Measurements from ENCODE around the gene IGSF9. TPM values are rescaled to one million over a fixed set of nuclear protein-coding genes. Genes with fewer than 3 reads are reported as not detected.

IGSF9 gene
- total and polyA plus RNA-seq, 10 of the 15 experiments (the other 5 are each of a cell fraction or from before 2014, with no cell fraction given): 0.04 to 0.07 TPM; not detected in 8

DNA sequence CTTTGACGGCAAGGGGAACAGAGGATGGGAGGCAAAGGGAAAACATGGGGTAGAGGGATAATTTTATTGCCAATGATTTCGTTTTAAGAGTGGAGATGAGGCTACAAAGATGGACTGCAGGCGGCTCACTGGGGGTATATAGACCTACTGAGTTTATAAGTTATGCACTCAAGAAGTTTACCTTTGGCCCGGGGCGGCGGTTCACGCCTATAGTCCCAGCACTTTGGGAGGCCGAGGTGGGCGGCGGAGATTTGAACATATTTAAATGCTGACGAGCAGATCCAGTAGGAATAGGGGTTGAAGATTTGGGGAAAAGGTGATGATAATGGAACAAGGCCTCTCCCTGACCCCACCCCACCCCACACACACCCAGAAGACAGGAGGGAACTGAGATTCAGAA lies 16.8 kb upstream of the IGSF9 start:
- H3K4me2 ChIP-seq (ENCODE audit: control insufficient read depth, insufficient read depth): no peak overlapping the region
- H4K20me1 ChIP-seq (ENCODE audit: control insufficient read depth, insufficient read depth): no peaks in the 10 kb centered on the region
- no peaks in the 10 kb centered on the region for H3K79me2 ChIP-seq (ENCODE audit: control insufficient read depth, insufficient read depth, low read length)
- 75% methylated on average over 11 of the region's 11 CpGs for WGBS (ENCODE audit: insufficient coverage, insufficient replicate concordance, low lambda C conversion rate, missing lambda C conversion rate)
- DNase-seq (ENCODE audit: low read depth, low spot score): no peak
- ChIA-PET SMC1A (ENCODE audit: uncharacterized antibody, unreplicated experiment) (no interaction called here), CTCF (no interaction called here), POLR2A (no interaction called here), RAD21 (ENCODE audit: unreplicated experiment) (no interaction called here)
- no TSS peak for BruUV-seq (replicated peaks)
- in situ Hi-C loops (cut with MboI): no loop called here
- no peaks in the 10 kb centered on the region for H3K9me3 ChIP-seq (replicated peaks; ENCODE audit: control insufficient read depth, insufficient read depth, low read length)
- no peak overlapping the region for H3K9ac ChIP-seq (ENCODE audit: control insufficient read depth, insufficient read depth, low read length)
- no peak overlapping the region for H2AFZ ChIP-seq (ENCODE audit: control insufficient read depth, low read depth, low read length)
- H3K27ac ChIP-seq (ENCODE audit: control insufficient read depth, insufficient read depth): no peak overlapping the region
- H3K4me3 ChIP-seq: no peak overlapping the region
- no peak for ATAC-seq
- intact Hi-C loops (cut with micrococcal nuclease; ENCODE audit: unreplicated experiment): no loop called here
- TF ChIP-seq POLR2AphosphoS5 (IDR thresholded peaks at IDR 0.05; ENCODE audit: low read length) (no peak), SRF (IDR thresholded peaks at IDR 0.05; ENCODE audit: low read depth in 2 of 2, low read length in 2 of 2) (no peak)
- peaks cover 4% of the 10 kb centered on the region in 2 experiments; a peak in 3 of 4 replicates for H3K27me3 ChIP-seq (replicated peaks in 1 of 2; ENCODE audit: control insufficient read depth in 2 of 2, insufficient read depth in 2 of 2, low read length in 1 of 2)
- no peaks in the 10 kb centered on the region for H3K36me3 ChIP-seq (ENCODE audit: control insufficient read depth in 2 of 2, insufficient read depth in 2 of 2, low read length in 1 of 2)
- H3K4me1 ChIP-seq (ENCODE audit: control insufficient read depth, insufficient read depth, low read length): peaks cover 13% of the 10 kb centered on the region
- no peak for FAIRE-seq

DNA sequence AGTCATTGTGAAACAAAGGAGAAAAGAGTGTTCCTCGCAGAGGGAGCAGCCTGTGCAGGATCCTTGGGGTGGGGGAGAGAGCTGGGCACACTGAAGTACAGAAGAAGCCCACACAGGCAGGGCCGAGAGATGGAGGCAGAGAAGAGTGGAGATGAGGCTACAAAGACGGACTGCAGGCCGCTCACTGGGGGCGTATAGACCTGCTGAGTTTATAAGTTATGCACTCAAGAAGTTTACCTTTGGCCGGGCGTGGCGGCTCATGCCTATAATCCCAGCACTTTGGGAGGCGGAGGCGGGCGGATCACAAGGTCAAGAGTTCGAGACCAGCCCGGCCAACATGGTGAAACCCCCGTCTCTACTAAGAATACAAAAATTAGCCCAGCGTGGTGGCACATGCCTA lies 16.2 kb upstream of the IGSF9 start:
- WGBS (ENCODE audit: insufficient coverage, insufficient replicate concordance, low lambda C conversion rate, missing lambda C conversion rate): 49% methylated on average over 15 of the region's 15 CpGs
- no peaks in the 10 kb centered on the region for H4K20me1 ChIP-seq (ENCODE audit: control insufficient read depth, insufficient read depth)
- BruUV-seq (replicated peaks): no TSS peak
- peaks cover 4% of the 10 kb centered on the region in 2 experiments; a peak in 3 of 4 replicates for H3K27me3 ChIP-seq (replicated peaks in 1 of 2; ENCODE audit: control insufficient read depth in 2 of 2, insufficient read depth in 2 of 2, low read length in 1 of 2)
- ChIA-PET POLR2A (no interaction called here), RAD21 (ENCODE audit: unreplicated experiment) (no interaction called here), SMC1A (ENCODE audit: uncharacterized antibody, unreplicated experiment) (no interaction called here), CTCF (no interaction called here)
- in situ Hi-C loops (cut with MboI): no loop called here
- no peak overlapping the region for H3K9ac ChIP-seq (ENCODE audit: control insufficient read depth, insufficient read depth, low read length)
- H3K4me2 ChIP-seq (ENCODE audit: control insufficient read depth, insufficient read depth): no peak overlapping the region
- H3K27ac ChIP-seq (ENCODE audit: control insufficient read depth, insufficient read depth): no peak overlapping the region
- TF ChIP-seq ZSCAN29 (IDR thresholded peaks at IDR 0.05) (no peak), LARP7 (IDR thresholded peaks at IDR 0.05) (no peak), CBX5 (IDR thresholded peaks at IDR 0.05; ENCODE audit: low read depth) (no peak), RAD21 (IDR thresholded peaks at IDR 0.05; ENCODE audit: insufficient read depth, low read depth, low read length) (no peak), POU2F2 (IDR thresholded peaks at IDR 0.05; ENCODE audit: borderline replicate concordance, low read depth, low read length) (no peak), DPF2 (IDR thresholded peaks at IDR 0.05) (no peak), NFYB (IDR thresholded peaks at IDR 0.05; ENCODE audit: insufficient read depth, low read depth, low read length) (no peak), NR2C1 (IDR thresholded peaks at IDR 0.05) (no peak), IKZF1 (conservative IDR thresholded peaks at IDR 0.05) (no peak)
- TF ChIP-seq, protein P1, sequence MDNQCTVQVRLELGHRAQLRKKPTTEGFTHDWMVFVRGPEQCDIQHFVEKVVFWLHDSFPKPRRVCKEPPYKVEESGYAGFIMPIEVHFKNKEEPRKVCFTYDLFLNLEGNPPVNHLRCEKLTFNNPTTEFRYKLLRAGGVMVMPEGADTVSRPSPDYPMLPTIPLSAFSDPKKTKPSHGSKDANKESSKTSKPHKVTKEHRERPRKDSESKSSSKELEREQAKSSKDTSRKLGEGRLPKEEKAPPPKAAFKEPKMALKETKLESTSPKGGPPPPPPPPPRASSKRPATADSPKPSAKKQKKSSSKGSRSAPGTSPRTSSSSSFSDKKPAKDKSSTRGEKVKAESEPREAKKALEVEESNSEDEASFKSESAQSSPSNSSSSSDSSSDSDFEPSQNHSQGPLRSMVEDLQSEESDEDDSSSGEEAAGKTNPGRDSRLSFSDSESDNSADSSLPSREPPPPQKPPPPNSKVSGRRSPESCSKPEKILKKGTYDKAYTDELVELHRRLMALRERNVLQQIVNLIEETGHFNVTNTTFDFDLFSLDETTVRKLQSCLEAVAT (IDR thresholded peaks at IDR 0.05): no peak
- TF ChIP-seq, protein P2, sequence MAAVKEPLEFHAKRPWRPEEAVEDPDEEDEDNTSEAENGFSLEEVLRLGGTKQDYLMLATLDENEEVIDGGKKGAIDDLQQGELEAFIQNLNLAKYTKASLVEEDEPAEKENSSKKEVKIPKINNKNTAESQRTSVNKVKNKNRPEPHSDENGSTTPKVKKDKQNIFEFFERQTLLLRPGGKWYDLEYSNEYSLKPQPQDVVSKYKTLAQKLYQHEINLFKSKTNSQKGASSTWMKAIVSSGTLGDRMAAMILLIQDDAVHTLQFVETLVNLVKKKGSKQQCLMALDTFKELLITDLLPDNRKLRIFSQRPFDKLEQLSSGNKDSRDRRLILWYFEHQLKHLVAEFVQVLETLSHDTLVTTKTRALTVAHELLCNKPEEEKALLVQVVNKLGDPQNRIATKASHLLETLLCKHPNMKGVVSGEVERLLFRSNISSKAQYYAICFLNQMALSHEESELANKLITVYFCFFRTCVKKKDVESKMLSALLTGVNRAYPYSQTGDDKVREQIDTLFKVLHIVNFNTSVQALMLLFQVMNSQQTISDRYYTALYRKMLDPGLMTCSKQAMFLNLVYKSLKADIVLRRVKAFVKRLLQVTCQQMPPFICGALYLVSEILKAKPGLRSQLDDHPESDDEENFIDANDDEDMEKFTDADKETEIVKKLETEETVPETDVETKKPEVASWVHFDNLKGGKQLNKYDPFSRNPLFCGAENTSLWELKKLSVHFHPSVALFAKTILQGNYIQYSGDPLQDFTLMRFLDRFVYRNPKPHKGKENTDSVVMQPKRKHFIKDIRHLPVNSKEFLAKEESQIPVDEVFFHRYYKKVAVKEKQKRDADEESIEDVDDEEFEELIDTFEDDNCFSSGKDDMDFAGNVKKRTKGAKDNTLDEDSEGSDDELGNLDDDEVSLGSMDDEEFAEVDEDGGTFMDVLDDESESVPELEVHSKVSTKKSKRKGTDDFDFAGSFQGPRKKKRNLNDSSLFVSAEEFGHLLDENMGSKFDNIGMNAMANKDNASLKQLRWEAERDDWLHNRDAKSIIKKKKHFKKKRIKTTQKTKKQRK (IDR thresholded peaks at IDR 0.05; ENCODE audit: low read depth, low read length): no peak
- no peaks in the 10 kb centered on the region for H3K36me3 ChIP-seq (ENCODE audit: control insufficient read depth in 2 of 2, insufficient read depth in 2 of 2, low read length in 1 of 2)
- no peak overlapping the region for H3K4me3 ChIP-seq
- intact Hi-C loops (cut with micrococcal nuclease; ENCODE audit: unreplicated experiment): no loop called here
- no peak overlapping the region for H2AFZ ChIP-seq (ENCODE audit: control insufficient read depth, low read depth, low read length)
- no peak for DNase-seq (ENCODE audit: low read depth, low spot score)
- H3K79me2 ChIP-seq (ENCODE audit: control insufficient read depth, insufficient read depth, low read length): no peaks in the 10 kb centered on the region
- no peak for FAIRE-seq
- ATAC-seq: no peak
- no peaks in the 10 kb centered on the region for H3K9me3 ChIP-seq (replicated peaks; ENCODE audit: control insufficient read depth, insufficient read depth, low read length)
- peaks cover 13% of the 10 kb centered on the region for H3K4me1 ChIP-seq (ENCODE audit: control insufficient read depth, insufficient read depth, low read length)
